SH-SY5Y (cell line): ENCODE results near the gene MCF2L.

ENCODE experiments used
- GATA2 ChIP-seq: IDR thresholded peaks from 2 replicates; pipeline ENCODE4 v1.6.1; 2011; ENCODE audit warnings: mild to moderate bottlenecking, low read depth, low read length
- GATA3 ChIP-seq: IDR thresholded peaks from 2 replicates; pipeline ENCODE4 v1.6.1; 2011; ENCODE audit warnings: low read depth, mild to moderate bottlenecking, low read length, moderate library complexity

DNA sequence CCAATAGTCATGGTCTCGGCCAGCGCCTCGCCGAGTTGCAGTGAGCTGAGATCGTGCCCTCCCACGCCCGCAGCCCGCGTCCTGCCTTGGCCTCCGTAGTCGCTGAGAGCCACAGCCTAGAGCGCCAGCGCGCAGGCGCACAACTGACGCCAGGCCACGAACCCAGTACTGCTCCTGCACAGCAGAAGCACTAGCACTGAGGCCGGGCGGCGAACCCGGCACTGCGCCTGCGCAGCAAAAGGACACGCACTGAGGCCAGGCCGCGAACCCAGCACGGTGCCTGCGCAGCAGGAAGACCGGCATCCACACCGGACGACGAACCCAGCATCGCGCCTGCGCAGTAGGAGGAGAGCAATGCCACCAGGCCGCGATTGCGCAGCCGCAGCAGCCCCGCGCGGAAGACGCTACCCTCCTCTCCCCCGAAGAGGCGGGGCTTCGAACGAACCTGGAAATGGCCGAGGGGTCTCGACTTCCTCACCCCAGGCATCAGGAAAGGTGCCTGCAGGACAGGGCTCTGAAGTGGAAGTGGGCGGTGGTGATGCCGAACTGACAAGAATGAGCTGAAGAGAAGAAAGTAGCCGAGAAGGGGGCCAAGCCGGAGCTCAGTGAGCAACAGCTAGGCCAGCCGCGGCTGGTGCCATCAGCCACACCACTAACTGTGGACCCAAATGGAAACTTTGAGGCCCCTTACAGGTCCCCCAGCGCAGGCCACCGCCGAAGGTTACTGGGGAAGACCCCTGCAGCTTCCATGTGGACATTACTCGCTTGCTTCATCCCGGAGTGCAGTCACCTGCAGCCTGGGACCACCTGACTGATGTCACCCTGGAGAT lies 161.1 kb downstream of the MCF2L start:
- TF ChIP-seq GATA3 (no peak), GATA2 (no peak)
